ENCODE measurements around the gene KIR3DL2.
"Not testable (repeated sequence)": the region's sequence is repeated elsewhere in the genome, so short reads cannot be mapped to it uniquely, and the experiment has no call there.

The KIR3DL2 gene

GRCh38 chr19:54805665-54806515 lies 44.4 kb upstream of the KIR3DL2 start:
- no peaks in the 10 kb centered on the region for H3K9me3 ChIP-seq (ENCODE audit: insufficient read depth, low read length, severe bottlenecking)
- H3K27ac ChIP-seq (ENCODE audit: low read length) = no peak overlapping the region
- H2AFZ ChIP-seq (ENCODE audit: low read depth, low read length) = no peak overlapping the region
- H3K9ac ChIP-seq (ENCODE audit: low read depth, low read length) = no peak overlapping the region
- H3K4me1 ChIP-seq (ENCODE audit: insufficient read depth, low read length) = no peaks in the 10 kb centered on the region
- no peak for ATAC-seq (ENCODE audit: insufficient read depth, low read depth)
- H3K36me3 ChIP-seq (ENCODE audit: insufficient read depth, low read length) = no peaks in the 10 kb centered on the region
- H3K27me3 ChIP-seq (ENCODE audit: insufficient read depth, low read length, poor library complexity) = no peaks in the 10 kb centered on the region
- H3K4me2 ChIP-seq (ENCODE audit: insufficient read depth, low read length) = no peak overlapping the region
- no peak overlapping the region for H3K4me3 ChIP-seq (ENCODE audit: low read depth in 1 of 2, low read length in 2 of 2)
- no peaks in the 10 kb centered on the region for H4K20me1 ChIP-seq (ENCODE audit: insufficient read depth, low read length)
- no peak for TF ChIP-seq EZH2 (IDR thresholded peaks at IDR 0.05; ENCODE audit: borderline replicate concordance, low read depth, low read length, severe bottlenecking)
- TF ChIP-seq CTCF (IDR thresholded peaks at IDR 0.05; ENCODE audit: borderline replicate concordance, extremely low read depth, low read length, poor library complexity, severe bottlenecking) = no peak
- no peaks in the 10 kb centered on the region for H3K79me2 ChIP-seq (ENCODE audit: insufficient read depth, low read length)
- no peak for DNase-seq

- ATAC-seq (ENCODE audit: insufficient read depth, low read depth) (no peak), DNase-seq (no peak)
- H3K4me1 ChIP-seq (ENCODE audit: insufficient read depth, low read length) = no peaks in the 10 kb centered on the region
- no peak overlapping the region for H3K9ac ChIP-seq (ENCODE audit: low read depth, low read length)
- no peak overlapping the region for H2AFZ ChIP-seq (ENCODE audit: low read depth, low read length)
- H3K27me3 ChIP-seq (ENCODE audit: insufficient read depth, low read length, poor library complexity) = no peaks in the 10 kb centered on the region
- no peaks in the 10 kb centered on the region for H3K36me3 ChIP-seq (ENCODE audit: insufficient read depth, low read length)
- no peak overlapping the region for H3K4me2 ChIP-seq (ENCODE audit: insufficient read depth, low read length)
- H3K9me3 ChIP-seq (ENCODE audit: insufficient read depth, low read length, severe bottlenecking) = no peaks in the 10 kb centered on the region
- no peak overlapping the region for H3K4me3 ChIP-seq (ENCODE audit: low read depth in 1 of 2, low read length in 2 of 2)
- no peaks in the 10 kb centered on the region for H3K79me2 ChIP-seq (ENCODE audit: insufficient read depth, low read length)
- no peak for TF ChIP-seq CTCF (IDR thresholded peaks at IDR 0.05; ENCODE audit: borderline replicate concordance, extremely low read depth, low read length, poor library complexity, severe bottlenecking)
- TF ChIP-seq EZH2 (IDR thresholded peaks at IDR 0.05; ENCODE audit: borderline replicate concordance, low read depth, low read length, severe bottlenecking) = no peak
- H4K20me1 ChIP-seq (ENCODE audit: insufficient read depth, low read length) = no peaks in the 10 kb centered on the region
- no peak overlapping the region for H3K27ac ChIP-seq (ENCODE audit: low read length)
Observed at GRCh38 chr19:54806516-54806838, 43.8 kb upstream of the KIR3DL2 start.

GRCh38 chr19:54814571-54814970 lies 35.7 kb upstream of the KIR3DL2 start:
- not testable (repeated sequence) for H2AFZ ChIP-seq (ENCODE audit: low read depth, low read length); H3K27me3 ChIP-seq (ENCODE audit: insufficient read depth, low read length, poor library complexity); H3K79me2 ChIP-seq (ENCODE audit: insufficient read depth, low read length); DNase-seq; H3K4me2 ChIP-seq (ENCODE audit: insufficient read depth, low read length); H4K20me1 ChIP-seq (ENCODE audit: insufficient read depth, low read length); ATAC-seq (ENCODE audit: insufficient read depth, low read depth); H3K36me3 ChIP-seq (ENCODE audit: insufficient read depth, low read length); H3K4me3 ChIP-seq (ENCODE audit: low read depth in 1 of 2, low read length in 2 of 2); H3K9me3 ChIP-seq (ENCODE audit: insufficient read depth, low read length, severe bottlenecking); H3K27ac ChIP-seq (ENCODE audit: low read length); H3K4me1 ChIP-seq (ENCODE audit: insufficient read depth, low read length); H3K9ac ChIP-seq (ENCODE audit: low read depth, low read length)

GRCh38 chr19:54816251-54816650 lies 34.0 kb upstream of the KIR3DL2 start, which contains the start of gene KIR3DL1:
KIR3DL1 (plus strand) TSS chr19:54816468.
- not testable (repeated sequence) for H3K4me3 ChIP-seq (ENCODE audit: low read depth in 1 of 2, low read length in 2 of 2); H3K27ac ChIP-seq (ENCODE audit: low read length); ATAC-seq (ENCODE audit: insufficient read depth, low read depth); H3K4me1 ChIP-seq (ENCODE audit: insufficient read depth, low read length); H2AFZ ChIP-seq (ENCODE audit: low read depth, low read length); DNase-seq; H3K9me3 ChIP-seq (ENCODE audit: insufficient read depth, low read length, severe bottlenecking); H3K79me2 ChIP-seq (ENCODE audit: insufficient read depth, low read length); H4K20me1 ChIP-seq (ENCODE audit: insufficient read depth, low read length); H3K9ac ChIP-seq (ENCODE audit: low read depth, low read length); H3K4me2 ChIP-seq (ENCODE audit: insufficient read depth, low read length); H3K27me3 ChIP-seq (ENCODE audit: insufficient read depth, low read length, poor library complexity); H3K36me3 ChIP-seq (ENCODE audit: insufficient read depth, low read length)
